ENCODE data around the gene CDC42BPA.

- TF ChIP-seq EZH2 (IDR thresholded peaks at IDR 0.05; ENCODE audit: insufficient read depth, poor library complexity, severe bottlenecking), result no peak
- no peak for TF ChIP-seq EZH2phosphoT487 (IDR thresholded peaks at IDR 0.05; ENCODE audit: insufficient read depth, low read depth)
Observed at GRCh38 chr1:227170361-227171166, 147.7 kb downstream of the CDC42BPA start.

All from GM23248 (cell line).